Measurements from ENCODE around the gene DLG5.

- no peak for TF ChIP-seq CREB1 (IDR thresholded peaks at IDR 0.05; ENCODE audit: low read depth)
- no peak for TF ChIP-seq TEAD4 (IDR thresholded peaks at IDR 0.05)
- TF ChIP-seq RAD21 (IDR thresholded peaks at IDR 0.05; ENCODE audit: low read depth), result no peak
- no peak for TF ChIP-seq YY1 (IDR thresholded peaks at IDR 0.05; ENCODE audit: low read depth)
- no peak for TF ChIP-seq CEBPB (IDR thresholded peaks at IDR 0.05)
- TF ChIP-seq EGR1 (IDR thresholded peaks at IDR 0.05), result no peak
- TF ChIP-seq EP300 (IDR thresholded peaks at IDR 0.05; ENCODE audit: borderline replicate concordance), result no peak
- no peak for TF ChIP-seq TCF12 (IDR thresholded peaks at IDR 0.05; ENCODE audit: low read depth)
- TF ChIP-seq ZBTB7A (IDR thresholded peaks at IDR 0.05; ENCODE audit: low read depth), result no peak
- TF ChIP-seq, protein P1, sequence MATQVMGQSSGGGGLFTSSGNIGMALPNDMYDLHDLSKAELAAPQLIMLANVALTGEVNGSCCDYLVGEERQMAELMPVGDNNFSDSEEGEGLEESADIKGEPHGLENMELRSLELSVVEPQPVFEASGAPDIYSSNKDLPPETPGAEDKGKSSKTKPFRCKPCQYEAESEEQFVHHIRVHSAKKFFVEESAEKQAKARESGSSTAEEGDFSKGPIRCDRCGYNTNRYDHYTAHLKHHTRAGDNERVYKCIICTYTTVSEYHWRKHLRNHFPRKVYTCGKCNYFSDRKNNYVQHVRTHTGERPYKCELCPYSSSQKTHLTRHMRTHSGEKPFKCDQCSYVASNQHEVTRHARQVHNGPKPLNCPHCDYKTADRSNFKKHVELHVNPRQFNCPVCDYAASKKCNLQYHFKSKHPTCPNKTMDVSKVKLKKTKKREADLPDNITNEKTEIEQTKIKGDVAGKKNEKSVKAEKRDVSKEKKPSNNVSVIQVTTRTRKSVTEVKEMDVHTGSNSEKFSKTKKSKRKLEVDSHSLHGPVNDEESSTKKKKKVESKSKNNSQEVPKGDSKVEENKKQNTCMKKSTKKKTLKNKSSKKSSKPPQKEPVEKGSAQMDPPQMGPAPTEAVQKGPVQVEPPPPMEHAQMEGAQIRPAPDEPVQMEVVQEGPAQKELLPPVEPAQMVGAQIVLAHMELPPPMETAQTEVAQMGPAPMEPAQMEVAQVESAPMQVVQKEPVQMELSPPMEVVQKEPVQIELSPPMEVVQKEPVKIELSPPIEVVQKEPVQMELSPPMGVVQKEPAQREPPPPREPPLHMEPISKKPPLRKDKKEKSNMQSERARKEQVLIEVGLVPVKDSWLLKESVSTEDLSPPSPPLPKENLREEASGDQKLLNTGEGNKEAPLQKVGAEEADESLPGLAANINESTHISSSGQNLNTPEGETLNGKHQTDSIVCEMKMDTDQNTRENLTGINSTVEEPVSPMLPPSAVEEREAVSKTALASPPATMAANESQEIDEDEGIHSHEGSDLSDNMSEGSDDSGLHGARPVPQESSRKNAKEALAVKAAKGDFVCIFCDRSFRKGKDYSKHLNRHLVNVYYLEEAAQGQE (IDR thresholded peaks at IDR 0.05; ENCODE audit: low read depth), result no peak
- no peak for TF ChIP-seq TAF1 (IDR thresholded peaks at IDR 0.05; ENCODE audit: low read depth)
- no peak for TF ChIP-seq MAX (IDR thresholded peaks at IDR 0.05)
Measured at GRCh38 chr10:77971804-77972144, 45.2 kb upstream of the DLG5 start.
